H9 (cell line): ENCODE results near the gene L3MBTL1. TPM values are rescaled to one million over a fixed set of nuclear protein-coding genes. Genes with fewer than 3 reads are reported as not detected.

Experiments
- DNase-seq: peaks from one replicate; pipeline ENCODE4 v3.0.0-alpha.2; 2017
- H2AFZ ChIP-seq: one replicate; pipeline ENCODE4 v1.6.1; 2013; ENCODE audit warnings: mild to moderate bottlenecking, low read length, control low read depth, moderate library complexity
- H2AK5ac ChIP-seq: 2 replicates; pipeline ENCODE4 v1.6.1; 2013; ENCODE audit warnings: low read length, control low read depth, mixed read lengths; ENCODE audit not compliant: insufficient read length
- H2BK120ac ChIP-seq: one replicate; pipeline ENCODE4 v1.6.1; 2013; ENCODE audit warnings: low read depth, mild to moderate bottlenecking, low read length, control low read depth, inconsistent platforms; ENCODE audit not compliant: poor library complexity, severe bottlenecking
- H2BK12ac ChIP-seq: 2 replicates; pipeline ENCODE4 v1.6.1; 2013; ENCODE audit warnings: low read length, control low read depth, mixed read lengths, low read depth; ENCODE audit not compliant: insufficient read length
- H2BK15ac ChIP-seq: 2 replicates; pipeline ENCODE4 v1.6.1; 2013; ENCODE audit warnings: low read depth, low read length, control low read depth
- H2BK20ac ChIP-seq: one replicate; pipeline ENCODE4 v1.6.1; 2013; ENCODE audit warnings: low read depth, mild to moderate bottlenecking, low read length, control low read depth, inconsistent platforms; ENCODE audit not compliant: poor library complexity, severe bottlenecking
- H2BK5ac ChIP-seq: 2 replicates; pipeline ENCODE4 v1.6.1; 2013; ENCODE audit warnings: low read length, control low read depth, mixed read lengths; ENCODE audit not compliant: insufficient read length
- H3K14ac ChIP-seq: 2 replicates; pipeline ENCODE4 v1.6.1; 2013; ENCODE audit warnings: low read length, control low read depth; ENCODE audit not compliant: insufficient read depth
- H3K18ac ChIP-seq: 2 replicates; pipeline ENCODE4 v1.6.1; 2013; ENCODE audit warnings: low read depth, mild to moderate bottlenecking, mixed read lengths, low read length, control low read depth; ENCODE audit not compliant: insufficient read length
- H3K23ac ChIP-seq: 2 replicates; pipeline ENCODE4 v1.6.1; 2013; ENCODE audit warnings: low read length, control low read depth, mixed read lengths, low read depth; ENCODE audit not compliant: insufficient read length
- H3K23me2 ChIP-seq: 2 replicates; pipeline ENCODE4 v1.6.1; 2013; ENCODE audit warnings: low read depth, mild to moderate bottlenecking, mixed read lengths, low read length, control low read depth; ENCODE audit not compliant: insufficient read length, poor library complexity, severe bottlenecking
- H3K27ac ChIP-seq: 2 replicates; pipeline ENCODE4 v1.5.1; 2013; ENCODE audit warnings: low read length, control low read depth, mixed read lengths, low read depth; ENCODE audit not compliant: insufficient read length
- H3K27me3 ChIP-seq: 2 replicates; pipeline ENCODE4 v1.6.1; 2013; ENCODE audit warnings: low read length, control low read depth, inconsistent platforms; ENCODE audit not compliant: insufficient read depth
- H3K4ac ChIP-seq: 2 replicates; pipeline ENCODE4 v1.6.1; 2013; ENCODE audit warnings: low read depth, mild to moderate bottlenecking, control low read depth, inconsistent platforms, low read length, moderate library complexity
- H3K4me1 ChIP-seq: 2 replicates; pipeline ENCODE4 v1.6.1; 2013; ENCODE audit warnings: low read length, control low read depth, inconsistent platforms; ENCODE audit not compliant: insufficient read depth
- H3K4me2 ChIP-seq: 2 replicates; pipeline ENCODE4 v1.6.1; 2013; ENCODE audit warnings: low read length, control low read depth, mixed read lengths; ENCODE audit not compliant: insufficient read length, insufficient read depth
- H3K56ac ChIP-seq: 2 replicates; pipeline ENCODE4 v1.6.1; 2013; ENCODE audit warnings: low read depth, mild to moderate bottlenecking, mixed read lengths, low read length, control low read depth; ENCODE audit not compliant: insufficient read length
- H3K79me1 ChIP-seq: 2 replicates; pipeline ENCODE4 v1.6.1; 2013; ENCODE audit warnings: low read depth, mild to moderate bottlenecking, moderate library complexity, low read length, control low read depth, inconsistent platforms; ENCODE audit not compliant: insufficient read depth, poor library complexity, severe bottlenecking
- H3K79me2 ChIP-seq: 2 replicates; pipeline ENCODE4 v1.6.1; 2013; ENCODE audit warnings: low read length, control low read depth, inconsistent platforms; ENCODE audit not compliant: insufficient read depth
- H3K9ac ChIP-seq: 2 replicates; pipeline ENCODE4 v1.6.1; 2013; ENCODE audit warnings: low read length, control low read depth, mixed read lengths; ENCODE audit not compliant: insufficient read length; ENCODE audit errors: extremely low read depth
- H3K9me3 ChIP-seq: one replicate; pipeline ENCODE4 v1.6.1; 2013; ENCODE audit warnings: low read depth, low read length, inconsistent platforms; ENCODE audit not compliant: control insufficient read depth
- H3T11ph ChIP-seq: one replicate; pipeline ENCODE4 v1.6.1; 2013; ENCODE audit warnings: mild to moderate bottlenecking, low read length, control low read depth, inconsistent platforms
- H4K20me1 ChIP-seq: one replicate; pipeline ENCODE4 v1.6.1; 2013; ENCODE audit not compliant: control insufficient read depth, insufficient read length, insufficient read depth
- H4K5ac ChIP-seq: 2 replicates; pipeline ENCODE4 v1.6.1; 2013; ENCODE audit warnings: low read depth, mild to moderate bottlenecking, mixed read lengths, low read length, control low read depth; ENCODE audit not compliant: insufficient read length
- H4K8ac ChIP-seq: replicated peaks from 2 replicates; pipeline ENCODE4 v1.6.1; 2013; ENCODE audit warnings: low read length, control low read depth, mixed read lengths, low read depth; ENCODE audit not compliant: insufficient read length
- H4K91ac ChIP-seq: 2 replicates; pipeline ENCODE4 v1.6.1; 2013; ENCODE audit warnings: low read depth, mild to moderate bottlenecking, moderate library complexity, mixed read lengths, low read length, control low read depth; ENCODE audit not compliant: insufficient read length
- H3K27ac Mint-ChIP-seq, 3 experiments: 2 replicates in 2 of 3; 3 replicates in 1 of 3; pipeline ENCODE4 v1.8.0; 2020 to 2021; ENCODE audit warnings: mixed read lengths in 3 of 3, mild to moderate bottlenecking in 1 of 3, moderate library complexity in 1 of 3
- H3K27me3 Mint-ChIP-seq: 2 replicates; pipeline ENCODE4 v1.8.0; 2021; ENCODE audit warnings: low read depth, mild to moderate bottlenecking, moderate library complexity, mixed read lengths
- H3K36me3 Mint-ChIP-seq, 3 experiments: 2 replicates in 2 of 3; 3 replicates in 1 of 3; pipeline ENCODE4 v1.8.0; 2020 to 2021; ENCODE audit warnings: low read depth in 3 of 3, mixed read lengths in 3 of 3; ENCODE audit not compliant: insufficient read depth in 1 of 3
- H3K4me1 Mint-ChIP-seq, 2 experiments: 2 replicates each; pipeline ENCODE4 v1.8.0; 2020; ENCODE audit warnings: mixed read lengths in 2 of 2
- H3K4me3 Mint-ChIP-seq, 2 experiments: 2 replicates in 1 of 2; 3 replicates in 1 of 2; pipeline ENCODE4 v1.8.0; 2020 to 2021; ENCODE audit warnings: mild to moderate bottlenecking in 2 of 2, mixed read lengths in 2 of 2, moderate library complexity in 1 of 2
- H3K9me3 Mint-ChIP-seq, 2 experiments: 2 replicates in 1 of 2; 3 replicates in 1 of 2; pipeline ENCODE4 v1.8.0; 2020; ENCODE audit warnings: mild to moderate bottlenecking in 2 of 2, mixed read lengths in 2 of 2, moderate library complexity in 1 of 2
- total RNA-seq: library from RNA; stranded (reverse); gene quantifications from 2 replicates; pipeline ENCODE4 v1.2.1, GENCODE V29; 2021
- TF ChIP-seq, protein P1 (sequence below): fragments of 200-600 bp; sonication (generic); conservative IDR thresholded peaks from 3 replicates; pipeline ENCODE4 v1.8.0; 2021; ENCODE audit warnings: antibody characterized with exemption, mild to moderate bottlenecking

Gene L3MBTL1
- total RNA-seq, 1 experiment from 2014 or later: 19.9 TPM

DNA sequence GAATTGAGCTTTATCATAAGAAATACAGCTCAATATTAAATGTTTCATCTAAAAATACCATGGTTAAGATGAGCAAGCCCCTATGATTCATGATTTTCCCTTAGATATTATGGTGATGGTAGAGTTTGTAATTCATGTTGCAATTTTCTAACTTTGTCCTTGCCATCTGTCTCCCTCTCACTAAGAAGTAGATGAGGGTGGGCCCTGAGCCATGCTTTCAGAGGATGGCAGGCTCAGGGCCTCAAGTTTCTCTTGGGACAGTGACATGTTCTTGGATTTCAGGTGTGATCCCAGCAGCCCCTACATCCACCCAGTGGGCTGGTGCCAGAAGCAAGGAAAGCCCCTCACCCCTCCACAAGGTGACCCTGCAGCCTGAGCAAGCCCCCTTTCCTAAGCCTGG lies 25.6 kb downstream of the L3MBTL1 start:
- Mint-ChIP-seq H3K4me1 (no peaks in the 10 kb centered on the region; a peak in 1 of 4 replicates), H3K4me3 (no peak overlapping the region)

More for the DNA sequence above, 25.6 kb downstream of the L3MBTL1 start:
- no peaks in the 10 kb centered on the region for H3K9me3 ChIP-seq
- no peak overlapping the region for H2BK120ac ChIP-seq
- no peak overlapping the region for H4K5ac ChIP-seq
- no peaks in the 10 kb centered on the region for H3K27me3 Mint-ChIP-seq
- no peak overlapping the region for H2AK5ac ChIP-seq
- no peak overlapping the region for H3K9ac ChIP-seq
- no peak overlapping the region for H2BK5ac ChIP-seq
- H3K4me2 ChIP-seq: no peak overlapping the region
- H2BK12ac ChIP-seq: no peak overlapping the region
- H3K79me2 ChIP-seq: no peaks in the 10 kb centered on the region
- H2BK15ac ChIP-seq: no peak overlapping the region
- H3K14ac ChIP-seq: no peak overlapping the region
- H3K36me3 Mint-ChIP-seq: peaks cover 6 to 13% (median 10%) of the 10 kb centered on the region in 3 experiments; a peak in 6 of 7 replicates
- H4K8ac ChIP-seq: no peak overlapping the region
- no peak overlapping the region for H3K27ac ChIP-seq
- H3K79me1 ChIP-seq: no peaks in the 10 kb centered on the region
- H4K20me1 ChIP-seq: no peaks in the 10 kb centered on the region
- no peaks in the 10 kb centered on the region for H3K23me2 ChIP-seq
- H2BK20ac ChIP-seq: no peak overlapping the region
- H3K27me3 ChIP-seq: no peaks in the 10 kb centered on the region
- no peak overlapping the region for H3K23ac ChIP-seq
- TF ChIP-seq, protein P1, sequence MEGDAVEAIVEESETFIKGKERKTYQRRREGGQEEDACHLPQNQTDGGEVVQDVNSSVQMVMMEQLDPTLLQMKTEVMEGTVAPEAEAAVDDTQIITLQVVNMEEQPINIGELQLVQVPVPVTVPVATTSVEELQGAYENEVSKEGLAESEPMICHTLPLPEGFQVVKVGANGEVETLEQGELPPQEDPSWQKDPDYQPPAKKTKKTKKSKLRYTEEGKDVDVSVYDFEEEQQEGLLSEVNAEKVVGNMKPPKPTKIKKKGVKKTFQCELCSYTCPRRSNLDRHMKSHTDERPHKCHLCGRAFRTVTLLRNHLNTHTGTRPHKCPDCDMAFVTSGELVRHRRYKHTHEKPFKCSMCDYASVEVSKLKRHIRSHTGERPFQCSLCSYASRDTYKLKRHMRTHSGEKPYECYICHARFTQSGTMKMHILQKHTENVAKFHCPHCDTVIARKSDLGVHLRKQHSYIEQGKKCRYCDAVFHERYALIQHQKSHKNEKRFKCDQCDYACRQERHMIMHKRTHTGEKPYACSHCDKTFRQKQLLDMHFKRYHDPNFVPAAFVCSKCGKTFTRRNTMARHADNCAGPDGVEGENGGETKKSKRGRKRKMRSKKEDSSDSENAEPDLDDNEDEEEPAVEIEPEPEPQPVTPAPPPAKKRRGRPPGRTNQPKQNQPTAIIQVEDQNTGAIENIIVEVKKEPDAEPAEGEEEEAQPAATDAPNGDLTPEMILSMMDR: no peak
- H3K27ac Mint-ChIP-seq: no peak overlapping the region; a peak in 1 of 7 replicates
- no peak overlapping the region for H3K56ac ChIP-seq
- no peak overlapping the region for H3K18ac ChIP-seq
- H3K9me3 Mint-ChIP-seq: no peaks in the 10 kb centered on the region
- no peak overlapping the region for H2AFZ ChIP-seq
- no peaks in the 10 kb centered on the region for H3K4me1 ChIP-seq
- no peak overlapping the region for H3T11ph ChIP-seq
- no peak overlapping the region for H4K91ac ChIP-seq
- H3K4ac ChIP-seq: no peak overlapping the region
- DNase-seq: no peak
